GM15510 (cell line): Measurements from ENCODE around the gene TCEAL7.
A peak's percentile ranks its signal among the peaks of the same experiment; 100 is the strongest.

Experiments used
- POLR2A ChIP-seq: IDR thresholded peaks from 3 replicates; pipeline ENCODE4 v1.6.1; 2011; ENCODE audit warnings: borderline replicate concordance; ENCODE audit not compliant: insufficient read length; ENCODE audit errors: extremely low read depth

The TCEAL7 gene

GRCh38 chrX:103329991-103330390 lies at the start of gene TCEAL7:
Gene TCEAL7, plus strand, starts transcription at chrX:103330239. Its CDS starts 1,165 bp downstream, at chrX:103331404.
- no peak for TF ChIP-seq POLR2A

GRCh38 chrX:103293118-103293517 lies 36.9 kb upstream of the TCEAL7 start:
- TF ChIP-seq POLR2A: no peak

GRCh38 chrX:103304705-103305104 lies 25.3 kb upstream of the TCEAL7 start:
- TF ChIP-seq POLR2A: no peak

GRCh38 chrX:103309860-103310554 lies 20.0 kb upstream of the TCEAL7 start:
- TF ChIP-seq POLR2A: no peak

- TF ChIP-seq POLR2A: peak; percentile 40
Measured at GRCh38 chrX:103310555-103311398, 19.3 kb upstream of the TCEAL7 start, which contains the start of gene BEX2. Gene BEX2, minus strand, starts transcription at chrX:103310990. Its CDS starts 1,014 bp downstream, at chrX:103309976.

- no peak for TF ChIP-seq POLR2A
Measured at GRCh38 chrX:103311399-103311780, 18.6 kb upstream of the TCEAL7 start.

- TF ChIP-seq POLR2A: no peak
Measured at GRCh38 chrX:103330681-103331288, 746 bp downstream of the TCEAL7 start.

- no peak for TF ChIP-seq POLR2A
Measured at GRCh38 chrX:103338663-103339062, 8.6 kb downstream of the TCEAL7 start.

GRCh38 chrX:103343105-103343504 lies 13.1 kb downstream of the TCEAL7 start:
- TF ChIP-seq POLR2A: no peak

GRCh38 chrX:103344606-103345005 lies 14.6 kb downstream of the TCEAL7 start:
- TF ChIP-seq POLR2A: no peak

GRCh38 chrX:103347682-103348397 lies 17.8 kb downstream of the TCEAL7 start:
- no peak for TF ChIP-seq POLR2A

GRCh38 chrX:103356130-103356798 lies 26.2 kb downstream of the TCEAL7 start, which contains the start of gene TCEAL9:
Gene TCEAL9, plus strand, starts transcription at chrX:103356506. Its CDS starts 1,179 bp downstream, at chrX:103357685.
- TF ChIP-seq POLR2A: no peak

GRCh38 chrX:103356858-103357257 lies 26.8 kb downstream of the TCEAL7 start:
- no peak for TF ChIP-seq POLR2A

GRCh38 chrX:103357871-103358270 lies 27.8 kb downstream of the TCEAL7 start:
- TF ChIP-seq POLR2A: no peak
